A549 (cell line): ENCODE data around the gene MLPH. TPM values are rescaled to one million over a fixed set of nuclear protein-coding genes. Genes with fewer than 3 reads are reported as not detected.

ENCODE experiments used
- ATAC-seq, 2 experiments: fragments of 200-7000 bp in 1 of 2; fragments of >200 bp in 1 of 2; cut with Nextera tagmentation in 1 of 2; cut with Tn5 transposase in 1 of 2; 3 replicates each; pipeline versions ENCODE4 v1.8.0 to v1.9.1; 2018 to 2020; ENCODE audit warnings: mild to moderate bottlenecking in 1 of 2, moderate library complexity in 1 of 2
- CTCF ChIA-PET: fragments of 300-600 bp; sonication (Branson Sonifier 250); formaldehyde crosslinking; extraction: SDS; loops from one replicate; lab custom pipeline; 2021; ENCODE audit warnings: antibody characterized with exemption, inconsistent platforms; lab: Yijun Ruan, JAX
- POLR2A ChIA-PET: fragments of 350-600 bp; formaldehyde crosslinking; extraction: SDS; loops from one replicate; lab custom pipeline; 2021; ENCODE audit warnings: antibody characterized with exemption, inconsistent platforms; lab: Yijun Ruan, JAX
- DNase-seq, 2 experiments: peaks; one replicate each; pipeline versions ENCODE4 v3.0.0 to v3.0.0-alpha.2; 2011 to 2016; ENCODE audit warnings: low read depth in 1 of 2, low spot score in 1 of 2
- FAIRE-seq: peaks from 2 replicates; lab custom pipeline; 2011; peaks lifted over from hg19 to GRCh38; lab: Jason Lieb, UNC
- H3K27ac ChIP-seq, 2 experiments: fragments of >200 bp; sonication (Bioruptor Twin); formaldehyde crosslinking; 3 replicates each; pipeline ENCODE4 v1.5.1; 2016 to 2017
- H3K4me1 ChIP-seq: fragments of >200 bp; sonication (Bioruptor Twin); formaldehyde crosslinking; 3 replicates; pipeline ENCODE4 v1.6.1; 2016
- H3K4me2 ChIP-seq: fragments of >200 bp; sonication (Bioruptor Twin); formaldehyde crosslinking; 3 replicates; pipeline ENCODE4 v1.6.1; 2016
- H3K4me3 ChIP-seq: fragments of >200 bp; sonication (Bioruptor Twin); formaldehyde crosslinking; 3 replicates; pipeline ENCODE4 v1.5.1; 2016
- H3K9me3 ChIP-seq: fragments of >200 bp; sonication (Bioruptor Twin); formaldehyde crosslinking; 3 replicates; pipeline ENCODE4 v1.6.1; 2016
- BCL3 ChIP-seq: fragments of >200 bp; sonication (Bioruptor Twin); formaldehyde crosslinking; IDR thresholded peaks from 3 replicates; pipeline ENCODE4 v1.6.1; 2016
- BHLHE40 ChIP-seq: IDR thresholded peaks from 2 replicates; pipeline ENCODE4 v1.6.1; 2012; ENCODE audit warnings: low read depth, low read length, inconsistent platforms
- CBX2 ChIP-seq: fragments of 200-600 bp; sonication (generic); IDR thresholded peaks from 2 replicates; pipeline ENCODE4 v1.6.1; 2016; ENCODE audit warnings: low read depth, mild to moderate bottlenecking, borderline replicate concordance
- CHD2 ChIP-seq: fragments of 150-350 bp; IDR thresholded peaks from 2 replicates; pipeline ENCODE4 v1.6.1; 2014; ENCODE audit warnings: low read length; ENCODE audit not compliant: partially characterized antibody
- CHD4 ChIP-seq: fragments of 200-600 bp; sonication (generic); IDR thresholded peaks from 2 replicates; pipeline ENCODE4 v1.6.1; 2016; ENCODE audit warnings: antibody characterized with exemption, mild to moderate bottlenecking, borderline replicate concordance
- EHF ChIP-seq: fragments of 250-450 bp; sonication (Bioruptor Pico); IDR thresholded peaks from 2 replicates; pipeline ENCODE4 v1.5.0; 2020; ENCODE audit warnings: mild to moderate bottlenecking
- EHMT2 ChIP-seq: fragments of 200-600 bp; sonication (generic); IDR thresholded peaks from 2 replicates; pipeline ENCODE4 v1.6.1; 2016; ENCODE audit warnings: antibody characterized with exemption, low read depth, mild to moderate bottlenecking, moderate library complexity
- EP300 ChIP-seq, 2 experiments: fragments of >200 bp; sonication (Bioruptor Twin); formaldehyde crosslinking; IDR thresholded peaks; 2 replicates in 1 of 2; 3 replicates in 1 of 2; pipeline ENCODE4 v1.6.1; 2016 to 2017
- GATA3 ChIP-seq: IDR thresholded peaks from 2 replicates; pipeline ENCODE4 v1.6.1; 2012; ENCODE audit warnings: borderline replicate concordance
- HMGXB4 ChIP-seq: fragments of 250-450 bp; sonication (Bioruptor Pico); IDR thresholded peaks from 2 replicates; pipeline ENCODE4 v1.5.0; 2021; ENCODE audit warnings: mild to moderate bottlenecking, moderate library complexity, borderline replicate concordance
- HOXB13 ChIP-seq: fragments of 250-450 bp; sonication (Bioruptor Pico); IDR thresholded peaks from 2 replicates; pipeline ENCODE4 v1.5.0; 2020; ENCODE audit warnings: low read depth, mild to moderate bottlenecking, moderate library complexity
- HOXB5 ChIP-seq: fragments of 250-450 bp; sonication (Bioruptor Pico); IDR thresholded peaks from 2 replicates; pipeline ENCODE4 v1.5.0; 2020; ENCODE audit warnings: mild to moderate bottlenecking, moderate library complexity
- PBX3 ChIP-seq: IDR thresholded peaks from 2 replicates; pipeline ENCODE4 v1.6.1; 2012
- POLR2AphosphoS2 ChIP-seq: conservative IDR thresholded peaks from 2 replicates; pipeline ENCODE4 v1.6.1; 2012; ENCODE audit warnings: low read length, improper control_type of control experiment, inconsistent platforms
- RAD21 ChIP-seq, 2 experiments: fragments of >200 bp in 1 of 2; sonication (Bioruptor Twin) in 1 of 2; formaldehyde crosslinking in 1 of 2; IDR thresholded peaks in 1 of 2; conservative IDR thresholded peaks in 1 of 2; 2 replicates in 1 of 2; 3 replicates in 1 of 2; pipeline ENCODE4 v1.6.1; 2012 to 2018; ENCODE audit warnings: inconsistent platforms in 1 of 2
- RARB ChIP-seq: fragments of 250-450 bp; sonication (Bioruptor Pico); IDR thresholded peaks from 2 replicates; pipeline ENCODE4 v1.8.0; 2021; ENCODE audit warnings: mild to moderate bottlenecking, moderate library complexity
- RCOR1 ChIP-seq: fragments of 150-350 bp; IDR thresholded peaks from 2 replicates; pipeline ENCODE4 v1.6.1; 2014; ENCODE audit warnings: antibody characterized with exemption, low read length, low read depth
- SMC3 ChIP-seq: fragments of >200 bp; sonication (Bioruptor Twin); formaldehyde crosslinking; IDR thresholded peaks from 3 replicates; pipeline ENCODE4 v1.6.1; 2018; ENCODE audit warnings: inconsistent platforms
- SREBF2 ChIP-seq: fragments of 450-650 bp; IDR thresholded peaks from 2 replicates; pipeline ENCODE4 v1.6.1; 2014; ENCODE audit warnings: mild to moderate bottlenecking, moderate library complexity
- TP53 ChIP-seq: fragments of 250-450 bp; sonication (Bioruptor Pico); IDR thresholded peaks from 2 replicates; pipeline ENCODE4 v1.5.0; 2021; ENCODE audit warnings: mild to moderate bottlenecking, moderate library complexity
- ZC3H11A ChIP-seq: fragments of 450-650 bp; IDR thresholded peaks from 2 replicates; pipeline ENCODE4 v1.6.1; 2014; ENCODE audit warnings: antibody characterized with exemption, mild to moderate bottlenecking
- ZFP36 ChIP-seq: fragments of 450-650 bp; IDR thresholded peaks from 2 replicates; pipeline ENCODE4 v1.6.1; 2014; ENCODE audit warnings: borderline replicate concordance; ENCODE audit not compliant: partially characterized antibody
- ZNF302 ChIP-seq: fragments of 250-450 bp; sonication (Bioruptor Pico); IDR thresholded peaks from 2 replicates; pipeline ENCODE4 v1.9.0; 2021; ENCODE audit warnings: inconsistent platforms, mild to moderate bottlenecking, moderate library complexity
- ZSCAN20 ChIP-seq: fragments of 250-450 bp; sonication (Bioruptor Pico); IDR thresholded peaks from 2 replicates; pipeline ENCODE4 v1.8.0; 2022; ENCODE audit warnings: mild to moderate bottlenecking, moderate library complexity
- WGBS: methylation state at CpG from one replicate; pipeline ENCODE4 v1.1.6; 2017; ENCODE audit errors: missing lambda C conversion rate; 5-methylcytosine and 5-hydroxymethylcytosine counted together
- polyA plus RNA-seq, 4 experiments: library from polyadenylated mRNA; depleted of rRNA in 3 of 4; stranded (reverse); fragments of >200 nt; fragmentation: RNase III in 1 of 4; extraction: RNeasy Plus Mini Kit Qiagen cat#74134 plus additional on column Dnase treatment in 1 of 4; gene quantifications; 2 replicates in 3 of 4; 3 replicates in 1 of 4; pipeline ENCODE4 v1.2.3, GENCODE V29; 2011 to 2017
- TF ChIP-seq, protein P1 (sequence below): fragments of >200 bp; sonication (Bioruptor Twin); formaldehyde crosslinking; IDR thresholded peaks from 3 replicates; pipeline ENCODE4 v1.5.1; 2016

MLPH gene
- polyA plus RNA-seq, 2 of the 4 experiments (the other 2 are of a cell fraction) = 218 to 350 TPM

DNA sequence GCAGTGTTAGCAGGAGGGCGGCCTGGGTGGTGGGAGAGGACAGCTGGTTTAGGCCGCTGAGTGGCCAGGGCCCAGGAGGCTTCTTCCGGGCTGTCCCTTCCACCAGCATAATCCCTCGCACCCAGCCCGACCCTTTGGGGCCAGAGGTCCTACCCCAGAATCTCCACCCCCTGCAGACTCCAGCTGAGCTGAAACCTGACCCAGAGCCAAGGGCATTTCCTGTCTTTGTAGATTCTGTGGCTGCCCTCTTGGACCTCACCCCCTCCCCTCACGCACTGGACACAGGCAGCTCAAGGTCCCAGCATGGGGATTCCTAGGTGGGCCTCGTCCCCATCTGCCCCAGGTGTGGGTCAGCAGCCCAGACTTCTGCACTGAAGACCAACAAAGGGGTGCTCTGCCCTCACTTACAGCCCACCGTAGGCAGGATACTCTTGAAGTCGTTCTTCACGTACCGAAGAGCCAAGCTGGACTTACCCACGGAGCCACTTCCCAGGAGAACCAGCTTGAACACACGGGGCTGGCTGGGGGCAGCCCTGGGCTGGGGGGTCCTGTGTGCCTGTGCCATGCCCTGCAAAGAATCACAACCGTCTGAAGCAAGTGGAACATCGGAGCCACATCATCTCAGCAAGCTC is 98.7 kb downstream of the MLPH start:
- ChIA-PET CTCF (interaction anchor here (1.3 to 9.1 kb wide), 5 partner anchors 10 to 164 kb away, joined by 3 to 97 read pairs (median 6); no protein-coding TSS in a partner anchor), POLR2A (no interaction called here)
- Histone ChIP-seq H3K4me1 (peaks cover 13% of the 10 kb centered on the region), H3K4me3 (no peak overlapping the region), H3K9me3 (no peaks in the 10 kb centered on the region), H3K27ac (no peak overlapping the region), H3K4me2 (no peak overlapping the region)
- ATAC-seq (no peak), FAIRE-seq (no peak), DNase-seq (no peak)
- TF ChIP-seq RARB (no peak), EHF (no peak), BHLHE40 (no peak), HOXB13 (CRISPR knock-in tag) (no peak), RCOR1 (no peak), HOXB5 (CRISPR knock-in tag) (no peak), PBX3 (no peak), BCL3 (no peak), EHMT2 (no peak), TP53 (CRISPR knock-in tag) (no peak), ZSCAN20 (CRISPR knock-in tag) (no peak), GATA3 (no peak)
- 72% methylated on average over 15 of the region's 15 CpGs for WGBS

DNA sequence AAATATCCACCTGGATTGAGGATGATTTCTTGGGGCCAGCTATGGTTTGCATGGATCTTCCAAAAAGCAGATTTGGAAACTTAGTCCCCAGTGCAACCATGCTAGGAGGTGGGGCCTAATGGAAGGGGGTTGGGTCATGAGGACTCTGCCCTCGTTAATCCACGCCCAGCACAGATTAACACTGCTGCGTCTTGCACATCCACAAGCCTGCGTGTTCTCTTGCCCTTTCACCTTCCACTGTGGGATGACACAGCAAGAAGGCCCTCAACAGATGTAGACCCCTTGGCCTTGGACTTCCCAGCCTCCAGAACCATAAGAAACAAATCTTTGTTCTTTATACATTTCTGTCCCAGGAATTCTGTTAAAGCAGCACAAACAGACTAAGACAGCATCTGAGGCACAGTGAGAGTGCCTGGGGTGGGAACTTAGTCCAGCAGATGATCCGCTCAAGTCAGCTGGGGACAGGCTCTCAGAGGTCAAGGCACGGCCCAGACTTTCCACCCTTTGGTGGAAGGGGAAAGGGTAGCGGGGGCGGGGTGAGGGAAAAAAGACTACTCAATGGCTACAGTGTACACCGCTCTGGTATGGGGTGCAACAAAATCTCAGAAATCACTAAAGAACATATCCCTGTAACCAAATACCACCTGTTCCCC is 101.1 kb downstream of the MLPH start:
- 94% methylated on average over 9 of the region's 9 CpGs for WGBS
- ATAC-seq = no peak
- no peak for FAIRE-seq
- POLR2A ChIA-PET = no interaction called here
- no peak for TF ChIP-seq RAD21 (conservative IDR thresholded peaks at IDR 0.05 in 1 of 2, IDR thresholded peaks at IDR 0.05 in 1 of 2)
- no peak for TF ChIP-seq ZNF302
- no peak for TF ChIP-seq SREBF2
- no peak for TF ChIP-seq ZFP36
- no peak for TF ChIP-seq HMGXB4 (CRISPR knock-in tag)
- TF ChIP-seq POLR2AphosphoS2 = no peak
- no peak for TF ChIP-seq ZSCAN20 (CRISPR knock-in tag)
- no peak for TF ChIP-seq SMC3
- no peak for TF ChIP-seq CHD2
- TF ChIP-seq CBX2 = no peak
- TF ChIP-seq EHMT2 = no peak
- TF ChIP-seq BHLHE40 = no peak
- no peak for TF ChIP-seq CHD4
- TF ChIP-seq EP300 (IDR thresholded peaks at IDR 0.05) = no peak
- TF ChIP-seq, protein P1, sequence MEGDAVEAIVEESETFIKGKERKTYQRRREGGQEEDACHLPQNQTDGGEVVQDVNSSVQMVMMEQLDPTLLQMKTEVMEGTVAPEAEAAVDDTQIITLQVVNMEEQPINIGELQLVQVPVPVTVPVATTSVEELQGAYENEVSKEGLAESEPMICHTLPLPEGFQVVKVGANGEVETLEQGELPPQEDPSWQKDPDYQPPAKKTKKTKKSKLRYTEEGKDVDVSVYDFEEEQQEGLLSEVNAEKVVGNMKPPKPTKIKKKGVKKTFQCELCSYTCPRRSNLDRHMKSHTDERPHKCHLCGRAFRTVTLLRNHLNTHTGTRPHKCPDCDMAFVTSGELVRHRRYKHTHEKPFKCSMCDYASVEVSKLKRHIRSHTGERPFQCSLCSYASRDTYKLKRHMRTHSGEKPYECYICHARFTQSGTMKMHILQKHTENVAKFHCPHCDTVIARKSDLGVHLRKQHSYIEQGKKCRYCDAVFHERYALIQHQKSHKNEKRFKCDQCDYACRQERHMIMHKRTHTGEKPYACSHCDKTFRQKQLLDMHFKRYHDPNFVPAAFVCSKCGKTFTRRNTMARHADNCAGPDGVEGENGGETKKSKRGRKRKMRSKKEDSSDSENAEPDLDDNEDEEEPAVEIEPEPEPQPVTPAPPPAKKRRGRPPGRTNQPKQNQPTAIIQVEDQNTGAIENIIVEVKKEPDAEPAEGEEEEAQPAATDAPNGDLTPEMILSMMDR = no peak
- TF ChIP-seq ZC3H11A = no peak
- TF ChIP-seq, all 56 proteins: peak for 0
- H3K9me3 ChIP-seq = no peaks in the 10 kb centered on the region
- H3K4me1 ChIP-seq = peaks cover 15% of the 10 kb centered on the region
- H3K27ac ChIP-seq = no peak overlapping the region
- no peak for DNase-seq
- H3K4me3 ChIP-seq = no peak overlapping the region
- CTCF ChIA-PET = interaction anchor here (9.1 kb wide), 1 partner anchor 16 kb away, joined by 97 read pairs; no protein-coding TSS in a partner anchor
- H3K4me2 ChIP-seq = no peak overlapping the region
